Testis (tissue), 2 donors: ENCODE results near the gene FLT1.

Experiments
- POLR2A ChIP-seq: fragments of 450-650 bp; IDR thresholded peaks from one replicate; pipeline ENCODE4 v1.6.1; 2017; ENCODE audit warnings: antibody characterized with exemption, mild to moderate bottlenecking, moderate library complexity
- TF ChIP-seq, protein P1 (sequence below), 3 experiments: fragments of 450-650 bp in 2 of 3; fragments of 200-600 bp in 1 of 3; sonication (generic) in 1 of 3; IDR thresholded peaks; one replicate each; pipeline ENCODE4 v1.5.1; 2016 to 2019; ENCODE audit warnings: antibody characterized with exemption in 3 of 3, mild to moderate bottlenecking in 2 of 3, moderate library complexity in 1 of 3

DNA sequence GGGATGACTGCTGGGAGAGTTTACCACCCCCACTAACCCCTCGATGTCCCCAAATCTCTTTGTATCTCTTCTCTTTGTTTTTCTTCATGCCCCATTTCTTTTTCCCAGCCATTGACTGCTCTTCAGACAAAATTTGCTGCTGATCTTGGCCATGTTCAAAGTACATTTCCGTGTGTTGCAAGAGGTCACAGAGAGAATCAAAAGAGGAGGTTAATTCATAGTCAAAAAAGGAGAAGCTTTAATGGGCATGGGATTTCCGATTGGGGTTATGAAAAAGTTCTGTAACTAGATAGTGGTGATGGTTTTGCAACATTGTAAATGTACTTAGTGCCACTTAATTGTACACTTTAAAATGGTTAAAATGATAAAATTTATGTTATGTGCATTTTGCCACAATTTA is 121.1 kb downstream of the FLT1 start:
- TF ChIP-seq, protein P1, sequence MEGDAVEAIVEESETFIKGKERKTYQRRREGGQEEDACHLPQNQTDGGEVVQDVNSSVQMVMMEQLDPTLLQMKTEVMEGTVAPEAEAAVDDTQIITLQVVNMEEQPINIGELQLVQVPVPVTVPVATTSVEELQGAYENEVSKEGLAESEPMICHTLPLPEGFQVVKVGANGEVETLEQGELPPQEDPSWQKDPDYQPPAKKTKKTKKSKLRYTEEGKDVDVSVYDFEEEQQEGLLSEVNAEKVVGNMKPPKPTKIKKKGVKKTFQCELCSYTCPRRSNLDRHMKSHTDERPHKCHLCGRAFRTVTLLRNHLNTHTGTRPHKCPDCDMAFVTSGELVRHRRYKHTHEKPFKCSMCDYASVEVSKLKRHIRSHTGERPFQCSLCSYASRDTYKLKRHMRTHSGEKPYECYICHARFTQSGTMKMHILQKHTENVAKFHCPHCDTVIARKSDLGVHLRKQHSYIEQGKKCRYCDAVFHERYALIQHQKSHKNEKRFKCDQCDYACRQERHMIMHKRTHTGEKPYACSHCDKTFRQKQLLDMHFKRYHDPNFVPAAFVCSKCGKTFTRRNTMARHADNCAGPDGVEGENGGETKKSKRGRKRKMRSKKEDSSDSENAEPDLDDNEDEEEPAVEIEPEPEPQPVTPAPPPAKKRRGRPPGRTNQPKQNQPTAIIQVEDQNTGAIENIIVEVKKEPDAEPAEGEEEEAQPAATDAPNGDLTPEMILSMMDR (IDR thresholded peaks at IDR 0.05) = no peak
- no peak for TF ChIP-seq POLR2A
